NCI-H748 (cell line): Measurements from ENCODE around the gene OR4C3.
"Not testable (repeated sequence)": the region's sequence is repeated elsewhere in the genome, so short reads cannot be mapped to it uniquely, and the experiment has no call there.

ENCODE experiments used
- DNase-seq: peaks from one replicate; lab custom pipeline; 2025; ENCODE audit not compliant: unreplicated experiment; lab: John Stamatoyannopoulos, UW

The OR4C3 gene

DNA sequence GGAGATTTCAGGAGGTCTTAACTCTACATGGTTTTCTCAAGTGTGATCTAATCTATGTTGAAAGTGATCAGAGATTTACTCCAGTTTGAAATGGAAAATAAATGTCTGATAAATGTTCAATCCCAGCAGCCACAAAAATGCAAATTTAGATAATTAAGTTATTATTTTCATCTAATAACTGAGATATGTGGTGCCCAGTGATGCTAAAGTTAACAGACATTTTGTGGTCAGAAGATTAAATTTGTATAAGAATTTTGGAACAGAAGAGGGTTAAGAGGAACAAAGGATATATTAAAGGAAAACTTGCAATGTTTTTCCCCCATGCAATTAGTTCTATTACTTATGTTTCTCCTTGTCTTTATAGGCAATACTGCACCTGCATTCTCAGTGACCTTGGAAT, at the start of gene OR4C3:
Gene OR4C3 (plus strand): TSS at position 301 of the 400 bp plus-strand sequence. CDS start 102 bp downstream, outside the sequence.
- DNase-seq, result not testable (repeated sequence)

DNA sequence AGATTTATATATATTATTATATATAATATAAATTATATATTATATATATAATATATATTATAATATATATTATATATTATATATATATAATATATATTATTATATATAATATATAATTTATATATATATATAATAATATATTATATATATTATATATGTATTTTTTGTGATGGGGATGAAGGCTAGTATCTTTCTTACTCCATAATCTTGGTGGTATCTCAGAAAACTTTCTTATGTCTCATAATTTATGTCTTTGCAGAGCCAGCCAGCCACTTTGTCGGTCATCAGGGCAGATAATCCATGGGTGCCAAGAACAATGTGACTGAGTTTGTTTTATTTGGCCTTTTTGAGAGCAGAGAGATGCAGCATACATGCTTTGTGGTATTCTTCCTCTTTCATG, 18.8 kb upstream of the OR4C3 start, which contains the start of gene OR4S1:
Gene OR4S1 (plus strand): TSS at position 301 of the 400 bp plus-strand sequence. CDS start 0 bp downstream, at position 301.
- no peak for DNase-seq

- DNase-seq, result peak; percentile 71
These were observed 16.8 kb upstream of the OR4C3 start for GRCh38 chr11:48307760-48308386.

- not testable (repeated sequence) for DNase-seq
These were observed 11.1 kb upstream of the OR4C3 start for GRCh38 chr11:48313590-48313989.

DNA sequence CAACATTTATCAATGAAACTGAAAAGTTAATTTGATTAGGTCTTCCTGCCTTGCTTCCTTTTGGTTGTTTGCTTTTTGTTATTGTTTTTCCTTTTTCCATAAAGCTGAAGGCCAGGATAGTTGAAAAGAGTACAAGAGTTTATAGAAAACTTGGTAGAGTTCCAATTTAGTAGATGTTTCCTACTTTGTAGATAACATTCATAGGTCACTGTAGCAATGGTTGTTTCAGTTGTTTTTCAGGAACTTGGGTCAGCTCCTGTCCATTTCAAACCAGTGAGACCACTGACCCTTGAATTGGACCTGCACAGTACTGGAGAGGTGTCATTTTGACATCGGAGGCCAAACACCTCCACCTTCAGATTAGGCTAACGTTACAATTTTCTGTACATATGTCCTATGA, 4.9 kb upstream of the OR4C3 start:
- not testable (repeated sequence) for DNase-seq

GRCh38 chr11:48341466-48341865, 16.7 kb downstream of the OR4C3 start:
- no peak for DNase-seq

DNA sequence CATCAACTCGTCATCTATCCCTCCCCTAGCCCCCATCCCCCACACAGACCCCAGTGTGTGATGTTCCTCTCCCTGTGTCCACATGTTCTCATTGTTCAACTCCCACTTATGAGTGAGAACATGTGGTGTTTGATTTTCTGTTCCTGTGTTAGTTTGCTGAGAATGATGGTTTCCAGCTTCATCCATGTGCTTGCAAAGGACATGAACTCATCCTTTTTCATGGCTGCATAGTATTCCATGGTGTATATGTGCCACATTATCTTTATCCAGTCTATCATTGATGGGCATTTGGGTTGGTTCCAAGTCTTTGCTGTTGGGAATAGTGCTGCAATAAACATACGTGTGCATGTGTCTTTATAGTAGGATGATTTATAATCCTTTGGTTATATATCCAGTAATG, 17.8 kb downstream of the OR4C3 start:
- not testable (repeated sequence) for DNase-seq

DNA sequence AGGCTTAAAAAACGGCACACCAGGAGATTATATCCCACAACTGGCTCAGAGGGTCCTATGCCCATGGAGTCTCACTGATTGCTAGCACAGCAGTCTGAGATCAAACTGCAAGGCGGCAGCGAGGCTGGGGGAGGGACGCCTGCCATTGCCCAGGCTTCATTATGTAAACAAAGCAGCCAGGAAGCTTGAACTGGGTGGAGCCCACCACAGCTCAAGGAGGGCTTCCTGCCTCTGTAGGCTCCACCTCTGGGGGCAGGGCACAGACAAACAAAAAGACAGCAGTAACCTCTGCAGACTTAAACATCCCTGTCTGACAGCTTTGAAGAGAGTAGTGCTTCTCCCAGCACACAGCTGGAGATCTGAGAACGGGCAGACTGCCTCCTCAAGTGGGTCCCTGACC, 21.6 kb downstream of the OR4C3 start:
- DNase-seq, result not testable (repeated sequence)

DNA sequence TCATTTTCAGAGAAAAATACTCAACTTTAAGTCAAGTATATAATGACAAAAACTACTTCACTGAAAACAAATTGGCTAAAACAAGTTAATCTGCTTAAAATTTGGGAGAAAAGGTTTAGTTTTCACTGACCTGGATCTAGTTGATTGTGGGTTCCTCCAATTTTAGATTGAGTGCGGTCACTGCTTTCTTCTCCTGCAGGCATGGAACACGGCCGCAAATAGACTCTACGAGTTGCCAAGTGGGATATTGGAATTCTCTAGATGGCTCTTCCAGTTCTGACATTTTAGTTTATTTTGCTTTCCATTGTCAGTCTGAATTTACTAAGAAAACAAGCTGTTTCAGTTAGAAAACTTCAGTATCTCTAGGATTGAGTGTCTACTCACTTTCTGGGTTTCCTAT, 29.3 kb downstream of the OR4C3 start:
- no peak for DNase-seq

GRCh38 chr11:48354677-48355076, 30.0 kb downstream of the OR4C3 start:
- no peak for DNase-seq

DNA sequence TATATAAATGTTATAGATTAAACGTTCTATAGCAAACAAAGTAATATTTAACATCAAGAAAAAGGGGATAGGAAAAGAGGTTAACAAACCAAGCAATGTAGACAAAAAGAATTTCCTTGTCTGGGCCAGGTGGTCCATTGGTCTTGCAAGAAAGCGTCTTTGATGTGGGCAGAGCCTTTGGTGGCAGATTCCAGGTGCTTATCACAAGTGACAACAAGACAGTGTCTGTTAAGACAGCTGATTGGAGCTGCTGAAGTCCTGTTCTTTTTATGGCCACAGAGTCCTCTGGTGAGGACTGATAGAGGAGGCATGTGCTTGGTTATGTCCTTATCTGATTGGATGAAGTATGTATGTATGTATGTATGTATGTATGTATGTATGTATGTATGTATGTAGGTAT, 36.6 kb downstream of the OR4C3 start:
- DNase-seq, result not testable (repeated sequence)

DNA sequence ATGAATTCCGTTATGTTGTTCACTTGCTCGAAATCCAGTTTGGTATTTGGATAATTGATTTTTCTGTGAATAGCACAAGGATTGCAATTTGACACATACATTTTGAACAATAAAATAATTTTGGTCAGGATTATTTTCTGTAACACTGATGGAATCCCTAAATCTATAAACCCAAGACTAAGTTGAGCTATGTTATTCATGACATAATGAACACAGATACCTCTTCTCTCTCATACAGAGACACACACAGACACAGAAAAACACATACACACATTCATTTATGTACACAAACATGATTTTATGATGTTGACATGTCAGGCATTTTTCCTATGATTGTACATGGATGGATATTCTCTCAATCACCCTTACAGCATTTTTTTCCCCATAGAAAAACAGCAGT, 41.6 kb downstream of the OR4C3 start, which contains the start of gene OR4C5:
Gene OR4C5 (minus strand): TSS at position 101 of the 400 bp plus-strand sequence. CDS start 0 bp downstream, at position 101.
- DNase-seq, result no peak
